Frontal cortex (tissue), 4 donors: ENCODE results near the gene RRAS. TPM values are rescaled to one million over a fixed set of nuclear protein-coding genes. Genes with fewer than 3 reads are reported as not detected.
"Not testable (repeated sequence)": the region's sequence is repeated elsewhere in the genome, so short reads cannot be mapped to it uniquely, and the experiment has no call there.

Experiments
- DNase-seq, 2 donors: peaks; one replicate each; pipeline ENCODE4 v3.0.0; 2012; ENCODE audit warnings: low spot score in 2 of 2
- FAIRE-seq: peaks from 2 replicates; lab custom pipeline; 2012; peaks lifted over from hg19 to GRCh38; lab: Jason Lieb, UNC
- total RNA-seq: library from RNA; depleted of rRNA; stranded (reverse); fragments of >200 nt; gene quantifications from one replicate; pipeline ENCODE4 v1.2.3, GENCODE V29; 2014
- donor health status: control.
- donor health status: control.
- donor health status: control.

RRAS gene
- total RNA-seq, 1 donor from 2014 or later = 0.82 TPM

GRCh38 chr19:49636233-49636932 is 3.6 kb downstream of the RRAS start:
- FAIRE-seq = no peak
- no peak for DNase-seq

GRCh38 chr19:49635530-49636232 is 4.3 kb downstream of the RRAS start:
- DNase-seq (no peak), FAIRE-seq (no peak)

- not testable (repeated sequence) for FAIRE-seq, DNase-seq
These were observed 6.7 kb downstream of the RRAS start for GRCh38 chr19:49633273-49633672.

GRCh38 chr19:49632576-49632975 is 7.4 kb downstream of the RRAS start:
- no peak for DNase-seq
- no peak for FAIRE-seq

- DNase-seq = no peak
- no peak for FAIRE-seq
These were observed 8.2 kb downstream of the RRAS start for GRCh38 chr19:49631610-49632192.

- no peak for DNase-seq
- no peak for FAIRE-seq
These were observed 8.8 kb downstream of the RRAS start for GRCh38 chr19:49631014-49631588.

- FAIRE-seq (no peak), DNase-seq (no peak)
These were observed 10.3 kb downstream of the RRAS start for GRCh38 chr19:49629659-49630058.

GRCh38 chr19:49626226-49626625 is 13.7 kb downstream of the RRAS start:
- FAIRE-seq (no peak), DNase-seq (no peak)

- FAIRE-seq (no peak), DNase-seq (no peak)
These were observed 14.7 kb downstream of the RRAS start for GRCh38 chr19:49624967-49625910.

GRCh38 chr19:49617860-49618259 is 22.1 kb downstream of the RRAS start:
- FAIRE-seq, DNase-seq: not testable (repeated sequence)

- DNase-seq = no peak
- no peak for FAIRE-seq
These were observed 23.0 kb downstream of the RRAS start for GRCh38 chr19:49616945-49617344.

- DNase-seq (no peak), FAIRE-seq (no peak)
These were observed 23.4 kb downstream of the RRAS start for GRCh38 chr19:49616532-49616931.

- FAIRE-seq = no peak
These were observed 24.1 kb downstream of the RRAS start for GRCh38 chr19:49615861-49616260.

GRCh38 chr19:49614096-49614833 is 25.7 kb downstream of the RRAS start:
- FAIRE-seq (no peak), DNase-seq (no peak)

More at GRCh38 chr19:49615861-49616260, 24.1 kb downstream of the RRAS start:
- DNase-seq = no peak

- DNase-seq (no peak), FAIRE-seq (no peak)
These were observed 26.6 kb downstream of the RRAS start for GRCh38 chr19:49613374-49613773.

GRCh38 chr19:49609499-49610092 is 30.3 kb downstream of the RRAS start:
- DNase-seq = no peak
- no peak for FAIRE-seq

- DNase-seq = no peak
- FAIRE-seq = no peak
These were observed 34.3 kb downstream of the RRAS start for GRCh38 chr19:49605605-49606004.

- DNase-seq (no peak), FAIRE-seq (no peak)
These were observed 37.1 kb downstream of the RRAS start for GRCh38 chr19:49602806-49603205.
